Measurements from ENCODE around the gene IL2RA. TPM values are rescaled to one million over a fixed set of nuclear protein-coding genes. Genes with fewer than 3 reads are reported as not detected.

The IL2RA gene
- total RNA-seq, 1 donor from 2014 or later: 2.9 TPM

DNA sequence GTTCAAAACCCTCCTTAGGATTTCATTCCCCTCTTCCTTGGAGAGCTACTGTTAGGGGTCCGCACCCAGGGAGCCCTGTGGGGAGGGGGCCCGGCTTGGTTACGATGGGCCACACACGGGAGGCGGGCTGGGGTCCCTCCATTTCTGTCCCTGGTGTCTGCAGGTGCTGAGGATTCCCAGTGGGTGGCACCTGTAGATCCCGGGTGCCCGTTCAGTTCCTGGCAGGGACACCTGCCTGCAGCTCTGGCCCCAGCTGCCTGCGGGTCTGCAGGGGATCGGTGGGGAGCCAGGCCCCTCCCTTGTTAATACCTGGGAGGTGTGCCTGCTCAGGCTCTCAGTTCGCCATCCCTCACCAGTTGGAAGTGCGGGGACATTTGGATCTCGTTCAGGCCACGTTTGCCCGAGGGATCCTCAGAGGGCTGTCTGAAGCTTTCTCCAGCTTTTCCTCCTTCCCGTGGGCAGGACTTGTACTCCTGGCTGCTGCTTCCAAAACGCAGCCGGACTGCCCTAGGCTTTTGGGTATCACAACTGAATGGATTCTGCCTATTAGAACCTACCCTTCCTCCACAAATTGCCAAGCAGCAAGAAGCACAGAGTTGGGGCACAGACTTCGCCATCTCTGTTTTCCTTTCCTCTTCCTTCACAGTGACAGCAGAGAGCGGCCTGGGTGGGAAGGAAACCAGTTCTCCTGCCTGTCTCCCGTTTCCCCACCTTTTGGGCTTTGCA lies 62.6 kb downstream of the IL2RA start:
- Histone ChIP-seq H3K36me3 (no peaks in the 10 kb centered on the region), H3K4me3 (no peak overlapping the region), H3K9me3 (no peaks in the 10 kb centered on the region), H3K4me1 (no peaks in the 10 kb centered on the region), H3K27ac (no peak overlapping the region), H3K27me3 (ENCODE audit: low read depth) (no peaks in the 10 kb centered on the region)
- ATAC-seq (no peak), DNase-seq (no peak)
- TF ChIP-seq, protein P1, sequence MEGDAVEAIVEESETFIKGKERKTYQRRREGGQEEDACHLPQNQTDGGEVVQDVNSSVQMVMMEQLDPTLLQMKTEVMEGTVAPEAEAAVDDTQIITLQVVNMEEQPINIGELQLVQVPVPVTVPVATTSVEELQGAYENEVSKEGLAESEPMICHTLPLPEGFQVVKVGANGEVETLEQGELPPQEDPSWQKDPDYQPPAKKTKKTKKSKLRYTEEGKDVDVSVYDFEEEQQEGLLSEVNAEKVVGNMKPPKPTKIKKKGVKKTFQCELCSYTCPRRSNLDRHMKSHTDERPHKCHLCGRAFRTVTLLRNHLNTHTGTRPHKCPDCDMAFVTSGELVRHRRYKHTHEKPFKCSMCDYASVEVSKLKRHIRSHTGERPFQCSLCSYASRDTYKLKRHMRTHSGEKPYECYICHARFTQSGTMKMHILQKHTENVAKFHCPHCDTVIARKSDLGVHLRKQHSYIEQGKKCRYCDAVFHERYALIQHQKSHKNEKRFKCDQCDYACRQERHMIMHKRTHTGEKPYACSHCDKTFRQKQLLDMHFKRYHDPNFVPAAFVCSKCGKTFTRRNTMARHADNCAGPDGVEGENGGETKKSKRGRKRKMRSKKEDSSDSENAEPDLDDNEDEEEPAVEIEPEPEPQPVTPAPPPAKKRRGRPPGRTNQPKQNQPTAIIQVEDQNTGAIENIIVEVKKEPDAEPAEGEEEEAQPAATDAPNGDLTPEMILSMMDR (IDR thresholded peaks at IDR 0.05): no peak
- intact Hi-C loops (cut with DNase I): no loop called here

DNA sequence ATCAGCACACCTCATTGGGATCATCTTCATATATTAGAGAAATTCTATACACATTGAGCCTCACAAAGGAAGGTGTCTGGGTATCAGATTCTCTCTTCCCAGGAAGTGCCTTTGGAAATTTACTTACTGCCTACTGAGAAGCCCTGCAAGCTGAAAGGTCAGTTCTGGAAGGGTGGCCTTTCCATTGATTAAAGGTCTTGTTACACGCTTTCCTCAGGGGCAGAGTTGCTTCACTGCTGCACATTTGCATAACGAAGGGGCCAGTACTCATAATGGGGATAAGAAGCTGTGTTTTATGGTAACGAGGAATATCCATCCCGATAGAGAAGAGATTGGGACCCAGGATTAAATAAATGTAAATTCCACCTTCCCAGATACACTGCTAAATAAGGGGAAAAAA lies 65.5 kb downstream of the IL2RA start:
- Histone ChIP-seq H3K36me3 (no peaks in the 10 kb centered on the region), H3K4me3 (no peak overlapping the region), H3K27ac (no peak overlapping the region), H3K4me1 (no peaks in the 10 kb centered on the region), H3K9me3 (peaks cover 11% of the 10 kb centered on the region), H3K27me3 (ENCODE audit: low read depth) (no peaks in the 10 kb centered on the region)
- ATAC-seq (no peak), DNase-seq (no peak)
- intact Hi-C loops (cut with DNase I): no loop called here
- TF ChIP-seq, protein P1 (IDR thresholded peaks at IDR 0.05): no peak

DNA sequence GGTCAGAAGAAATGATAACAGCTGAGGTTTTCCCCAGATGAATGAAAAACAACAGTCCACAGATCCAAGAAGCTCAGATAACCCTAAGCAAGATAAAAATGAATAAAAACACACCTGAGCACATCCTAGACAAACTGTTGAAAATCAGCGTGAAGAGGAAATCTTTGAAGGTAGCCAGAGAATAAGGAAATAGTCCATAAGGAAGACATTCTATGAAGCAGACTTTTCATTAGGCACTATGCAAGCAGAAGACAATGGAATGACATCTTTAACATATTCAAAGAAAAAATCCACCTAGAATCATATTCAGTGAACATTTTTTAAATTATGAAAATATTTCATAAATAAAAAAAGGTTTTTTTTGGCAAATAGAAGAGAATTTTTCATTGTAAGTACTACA lies 69.8 kb downstream of the IL2RA start:
- Histone ChIP-seq H3K36me3 (no peaks in the 10 kb centered on the region), H3K4me3 (no peak overlapping the region), H3K9me3 (peaks cover 16% of the 10 kb centered on the region), H3K4me1 (no peaks in the 10 kb centered on the region), H3K27me3 (ENCODE audit: low read depth) (no peaks in the 10 kb centered on the region), H3K27ac (no peak overlapping the region)
- DNase-seq: no peak
- TF ChIP-seq, protein P1 (IDR thresholded peaks at IDR 0.05): no peak
- ATAC-seq: no peak
- intact Hi-C loops (cut with DNase I): no loop called here

DNA sequence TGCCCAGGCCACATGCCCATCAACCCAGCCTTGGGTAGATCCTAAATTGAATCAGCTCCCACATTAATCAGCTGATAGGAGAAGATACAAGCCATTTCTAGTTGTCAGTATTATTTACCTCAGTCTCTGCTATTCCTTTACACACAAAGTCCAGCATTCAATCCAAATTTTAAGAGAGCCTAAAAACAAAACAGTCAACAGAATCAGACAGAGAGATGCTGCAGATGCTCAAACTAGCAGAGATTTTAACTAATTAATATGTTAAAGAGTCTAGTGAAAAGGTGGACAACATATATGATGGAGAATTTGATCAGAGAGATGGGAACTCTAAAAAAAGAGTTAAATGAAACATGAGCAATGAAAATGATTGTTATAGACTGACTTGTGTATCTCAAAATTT lies 70.5 kb downstream of the IL2RA start:
- TF ChIP-seq, protein P1 (IDR thresholded peaks at IDR 0.05): no peak
- no peak for ATAC-seq
- Histone ChIP-seq H3K36me3 (no peaks in the 10 kb centered on the region), H3K9me3 (peaks cover 16% of the 10 kb centered on the region), H3K4me3 (no peak overlapping the region), H3K27ac (no peak overlapping the region), H3K4me1 (no peaks in the 10 kb centered on the region), H3K27me3 (ENCODE audit: low read depth) (no peaks in the 10 kb centered on the region)
- no peak for DNase-seq
- intact Hi-C loops (cut with DNase I): no loop called here

DNA sequence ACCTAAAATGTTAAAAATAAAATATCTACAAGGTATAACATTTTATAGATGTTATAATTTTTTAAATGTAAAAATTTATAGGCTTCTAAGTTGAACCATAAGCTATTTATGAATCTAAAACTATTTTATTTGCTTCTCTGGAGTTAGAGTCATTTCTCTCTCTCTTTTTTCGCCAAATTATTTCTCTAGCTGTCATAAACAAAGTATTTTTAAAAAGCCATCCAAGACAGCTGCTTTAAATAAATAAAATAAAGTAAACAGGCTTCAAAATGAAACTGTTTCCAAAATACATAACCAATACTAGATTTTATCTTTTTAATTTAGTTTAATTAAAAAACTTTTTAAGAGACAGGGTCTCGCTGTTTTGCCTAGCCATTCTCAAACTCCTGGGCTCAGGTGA lies 72.4 kb downstream of the IL2RA start:
- TF ChIP-seq, protein P1 (IDR thresholded peaks at IDR 0.05): no peak
- peaks cover 16% of the 10 kb centered on the region for H3K9me3 ChIP-seq
- ATAC-seq: no peak
- H3K36me3 ChIP-seq: no peaks in the 10 kb centered on the region
- no peaks in the 10 kb centered on the region for H3K4me1 ChIP-seq
- DNase-seq: no peak
- no peaks in the 10 kb centered on the region for H3K27me3 ChIP-seq (ENCODE audit: low read depth)
- H3K4me3 ChIP-seq: no peak overlapping the region
- H3K27ac ChIP-seq: no peak overlapping the region
- intact Hi-C loops (cut with DNase I): no loop called here

Data from lower lobe of right lung (tissue), 2 donors.